ENCODE data around the gene MLST8.

- TF ChIP-seq KDM1A (IDR thresholded peaks at IDR 0.05; ENCODE audit: borderline replicate concordance, low read length) (no peak), SRF (IDR thresholded peaks at IDR 0.05; ENCODE audit: low read depth, low read length) (no peak), POLR2AphosphoS5 (IDR thresholded peaks at IDR 0.05; ENCODE audit: low read depth, low read length) (no peak), CTCF (IDR thresholded peaks at IDR 0.05; ENCODE audit: control extremely low read depth in 1 of 3, insufficient read depth in 1 of 3, low read depth in 1 of 3, low read length in 3 of 3) (no peak), MAX (IDR thresholded peaks at IDR 0.05) (no peak), CHD2 (IDR thresholded peaks at IDR 0.05; ENCODE audit: low read length) (no peak), CHD7 (IDR thresholded peaks at IDR 0.05; ENCODE audit: insufficient replicate concordance, low read length) (no peak), POLR2A (IDR thresholded peaks at IDR 0.05; ENCODE audit: control extremely low read depth in 1 of 2, low read depth in 2 of 2, low read length in 2 of 2) (no peak), RAD21 (IDR thresholded peaks at IDR 0.05 in 1 of 2, conservative IDR thresholded peaks at IDR 0.05 in 1 of 2; ENCODE audit: low read depth in 2 of 2, low read length in 2 of 2) (no peak), SP2 (IDR thresholded peaks at IDR 0.05; ENCODE audit: low read length) (no peak), PHF8 (conservative IDR thresholded peaks at IDR 0.05; ENCODE audit: low read depth, low read length) (no peak)
Observed at GRCh38 chr16:2180962-2181923, 24.0 kb upstream of the MLST8 start.

All from H1 (cell line).